PC-3 (cell line): ENCODE data around the gene CFL1. TPM values are rescaled to one million over a fixed set of nuclear protein-coding genes. Genes with fewer than 3 reads are reported as not detected.

ENCODE experiments used
- ATAC-seq: fragments of 200-7000 bp; cut with Tn5 transposase; 2 replicates; pipeline ENCODE4 v1.9.1; 2020; ENCODE audit warnings: mild to moderate bottlenecking, moderate library complexity
- BruUV-seq: library from RNA; stranded (reverse); fragments of 400-500 nt; replicated peaks from 2 replicates; lab custom pipeline; 2021; lab: Mats Ljungman, UMichigan
- CTCF ChIA-PET: fragments of 300-600 bp; sonication (Branson Sonifier 250); formaldehyde crosslinking; loops from one replicate; lab custom pipeline; 2022; ENCODE audit warnings: antibody characterized with exemption; lab: Charles Lee
- POLR2A ChIA-PET: fragments of 300-600 bp; sonication (Branson Sonifier 250); formaldehyde crosslinking; loops from one replicate; lab custom pipeline; 2022; ENCODE audit warnings: antibody characterized with exemption; ENCODE audit not compliant: unreplicated experiment; lab: Charles Lee
- DNase-seq: peaks from one replicate; pipeline ENCODE4 v3.0.0-alpha.2; 2015
- H2AFZ ChIP-seq: fragments of 300-600 bp; sonication (generic); 2 replicates; pipeline ENCODE4 v1.6.0; 2016; ENCODE audit warnings: antibody characterized with exemption, low read length
- H3F3A ChIP-seq: fragments of 300-600 bp; sonication (generic); one replicate; pipeline ENCODE4 v1.6.0; 2017; ENCODE audit warnings: antibody characterized with exemption, low read length, control low read depth, mild to moderate bottlenecking; ENCODE audit not compliant: unreplicated experiment
- H3K27ac ChIP-seq: fragments of 300-600 bp; sonication (generic); 2 replicates; pipeline ENCODE4 v1.5.1; 2016; ENCODE audit warnings: mild to moderate bottlenecking, low read length
- H3K27me3 ChIP-seq: fragments of 300-600 bp; sonication (generic); 2 replicates; pipeline ENCODE4 v1.6.1; 2016; ENCODE audit warnings: low read length, mixed read lengths
- H3K36me3 ChIP-seq: fragments of 300-600 bp; sonication (generic); 2 replicates; pipeline ENCODE4 v1.6.1; 2016; ENCODE audit warnings: low read depth, mixed run types, low read length, mixed read lengths
- H3K4me1 ChIP-seq: fragments of 300-600 bp; sonication (generic); 2 replicates; pipeline ENCODE4 v1.5.1; 2016; ENCODE audit warnings: low read length; ENCODE audit not compliant: insufficient read depth
- H3K4me2 ChIP-seq: fragments of 300-600 bp; sonication (generic); 2 replicates; pipeline ENCODE4 v1.6.0; 2016; ENCODE audit warnings: low read length
- H3K4me3 ChIP-seq: fragments of 300-600 bp; sonication (generic); 2 replicates; pipeline ENCODE4 v1.5.1; 2016; ENCODE audit warnings: mild to moderate bottlenecking, low read length, mixed read lengths
- H3K79me2 ChIP-seq: fragments of 300-600 bp; sonication (generic); 2 replicates; pipeline ENCODE4 v1.6.1; 2017; ENCODE audit warnings: low read length, mixed read lengths
- H3K9ac ChIP-seq: fragments of 300-600 bp; sonication (generic); 2 replicates; pipeline ENCODE4 v1.6.0; 2016; ENCODE audit warnings: mild to moderate bottlenecking, low read length
- H3K9me2 ChIP-seq: fragments of 300-600 bp; sonication (generic); replicated peaks from 2 replicates; pipeline ENCODE4 v1.6.1; 2016; ENCODE audit warnings: mixed run types, low read length, mixed read lengths
- H3K9me3 ChIP-seq: fragments of 300-600 bp; sonication (generic); 2 replicates; pipeline ENCODE4 v1.6.1; 2016; ENCODE audit warnings: low read length, mixed read lengths
- H4K20me1 ChIP-seq: fragments of 300-600 bp; sonication (generic); 2 replicates; pipeline ENCODE4 v1.6.1; 2016; ENCODE audit warnings: low read length, mixed read lengths
- CTCF ChIP-seq: fragments of 300-600 bp; sonication (generic); conservative IDR thresholded peaks from 2 replicates; pipeline ENCODE4 v1.5.1; 2017; ENCODE audit warnings: antibody characterized with exemption, low read depth, mild to moderate bottlenecking, low read length
- EZH2 ChIP-seq: fragments of 300-600 bp; sonication (generic); IDR thresholded peaks from one replicate; pipeline ENCODE4 v1.6.1; 2017; ENCODE audit warnings: antibody characterized with exemption, mild to moderate bottlenecking, low read length; ENCODE audit not compliant: unreplicated experiment
- EZH2phosphoT487 ChIP-seq: fragments of 300-600 bp; sonication (generic); IDR thresholded peaks from 2 replicates; pipeline ENCODE4 v1.6.1; 2018; ENCODE audit warnings: mild to moderate bottlenecking, antibody characterized with exemption, low read length, borderline replicate concordance
- intact Hi-C: fragments of 100-400 bp; cut with micrococcal nuclease; formaldehyde crosslinking; loops from 2 replicates; pipeline ENCODE4 v1.9.0; 2023
- total RNA-seq: library from RNA; depleted of rRNA; stranded (reverse); fragments of >200 nt; gene quantifications from 2 replicates; pipeline ENCODE4 v1.2.3, GENCODE V29; 2014

CFL1 gene
- total RNA-seq, 1 experiment from 2014 or later = 2,710 TPM

DNA sequence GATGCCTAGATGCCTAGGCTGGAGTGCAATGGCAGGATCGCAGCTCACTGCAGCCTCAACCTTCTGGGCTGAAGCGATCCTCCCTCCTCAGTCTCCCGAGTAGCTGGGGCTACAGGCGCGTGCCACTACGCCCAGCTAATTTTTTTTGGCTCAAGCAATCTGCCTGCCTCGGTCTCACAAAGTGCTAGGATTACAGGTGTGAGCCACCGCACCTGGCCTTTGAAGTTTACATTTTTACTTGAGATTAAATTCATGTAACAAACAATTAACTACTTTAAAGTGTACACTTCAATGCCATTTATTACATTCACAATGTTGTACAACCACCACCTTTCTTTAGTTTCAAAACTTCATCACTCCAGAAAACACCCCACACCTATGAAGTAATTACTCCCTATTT, 45.7 kb upstream of the CFL1 start:
- peaks cover 11% of the 10 kb centered on the region for H4K20me1 ChIP-seq
- H3K4me1 ChIP-seq = peaks cover 48% of the 10 kb centered on the region
- intact Hi-C loops = no loop called here
- BruUV-seq = no TSS peak
- ChIA-PET POLR2A (interaction anchor here (1.0 kb wide), 1 partner anchor 12 kb away, joined by 3 read pairs; no protein-coding TSS in a partner anchor), CTCF (interaction anchor here (1.3 kb wide), 1 partner anchor 15 kb away, joined by 17 read pairs; the partner anchor contains the start of gene FIBP)
- H3K27ac ChIP-seq = peak overlapping the region; percentile 87
- H3K4me3 ChIP-seq = no peak overlapping the region
- H3K27me3 ChIP-seq = no peaks in the 10 kb centered on the region
- ATAC-seq (no peak), DNase-seq (no peak)
- peaks cover 12% of the 10 kb centered on the region for H3K36me3 ChIP-seq
- peaks cover 63% of the 10 kb centered on the region for H3K79me2 ChIP-seq
- TF ChIP-seq EZH2phosphoT487 = no peak
- no peak for TF ChIP-seq CTCF
- no peak for TF ChIP-seq EZH2
- H3K9ac ChIP-seq = peak overlapping the region; percentile 28
- no peaks in the 10 kb centered on the region for H3K9me3 ChIP-seq
- no peaks in the 10 kb centered on the region for H3K9me2 ChIP-seq
- H3K4me2 ChIP-seq = peak overlapping the region; percentile 62
- H3F3A ChIP-seq = peaks cover 4% of the 10 kb centered on the region
- no peak overlapping the region for H2AFZ ChIP-seq

DNA sequence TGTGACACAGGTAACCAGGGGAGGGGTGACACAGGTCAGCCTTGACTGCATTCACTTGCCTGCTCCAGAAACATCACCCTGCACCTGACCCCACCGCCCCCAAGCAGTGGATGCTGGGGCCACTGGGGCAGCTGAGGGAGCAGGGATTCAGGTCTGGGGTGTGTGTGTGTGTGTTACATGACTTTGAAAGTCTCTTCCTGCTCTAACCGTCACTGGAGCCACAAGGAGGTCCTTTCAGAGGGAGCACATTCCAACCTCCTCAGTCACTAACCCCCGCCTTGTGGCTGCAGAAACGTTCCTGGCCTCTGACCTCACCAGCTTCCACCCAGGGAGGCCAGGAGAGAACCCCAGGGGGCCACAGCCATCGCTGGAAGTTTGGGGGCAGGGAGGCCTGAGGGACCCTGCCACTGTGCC, 45.1 kb upstream of the CFL1 start:
- peaks cover 45% of the 10 kb centered on the region for H3K4me1 ChIP-seq
- ChIA-PET CTCF (interaction anchor here (1.3 kb wide), 1 partner anchor 15 kb away, joined by 17 read pairs; the partner anchor contains the start of gene FIBP), POLR2A (interaction anchor here (0.6 to 1.0 kb wide), 4 partner anchors 9 to 13 kb away, joined by 3 to 5 read pairs (median 3); no protein-coding TSS in a partner anchor)
- H3K79me2 ChIP-seq = peaks cover 65% of the 10 kb centered on the region
- H3K9me3 ChIP-seq = no peaks in the 10 kb centered on the region
- TF ChIP-seq CTCF (no peak), EZH2 (no peak), EZH2phosphoT487 (no peak)
- peak overlapping the region; percentile 87 for H3K27ac ChIP-seq
- DNase-seq = peak; percentile 96
- no peak overlapping the region for H2AFZ ChIP-seq
- H3K9ac ChIP-seq = peak overlapping the region; percentile 28
- intact Hi-C loops = no loop called here
- BruUV-seq = no TSS peak
- no peak overlapping the region for H3K4me3 ChIP-seq
- peak overlapping the region; percentile 62 for H3K4me2 ChIP-seq
- no peaks in the 10 kb centered on the region for H3K27me3 ChIP-seq
- peak; percentile 50 for ATAC-seq
- no peaks in the 10 kb centered on the region for H3K9me2 ChIP-seq
- H3F3A ChIP-seq = peaks cover 6% of the 10 kb centered on the region
- peaks cover 17% of the 10 kb centered on the region for H4K20me1 ChIP-seq
- H3K36me3 ChIP-seq = peaks cover 18% of the 10 kb centered on the region

GRCh38 chr11:65900899-65901180, 42.9 kb upstream of the CFL1 start:
- H3K4me1 ChIP-seq = peaks cover 49% of the 10 kb centered on the region
- peak overlapping the region; percentile 59 for H3K9ac ChIP-seq
- peaks cover 25% of the 10 kb centered on the region for H3F3A ChIP-seq
- peak overlapping the region; percentile 49 for H3K4me3 ChIP-seq
- ATAC-seq (no peak), DNase-seq (no peak)
- H3K79me2 ChIP-seq = peaks cover 81% of the 10 kb centered on the region
- peak overlapping the region; percentile 87 for H3K27ac ChIP-seq
- no peaks in the 10 kb centered on the region for H3K9me3 ChIP-seq
- TF ChIP-seq EZH2 (no peak), CTCF (no peak), EZH2phosphoT487 (no peak)
- H3K36me3 ChIP-seq = peaks cover 40% of the 10 kb centered on the region
- intact Hi-C loops = loop anchor here (1.0 kb wide), 1 partner anchor 10 kb away; no protein-coding TSS in a partner anchor
- H4K20me1 ChIP-seq = peaks cover 38% of the 10 kb centered on the region
- H2AFZ ChIP-seq = no peak overlapping the region
- POLR2A ChIA-PET = interaction anchor here (0.5 to 2.9 kb wide), 13 partner anchors 8 to 872 kb away, joined by 3 to 31 read pairs (median 8); partner anchors contain the start of genes CCDC85B, FIBP, MUS81 and NEAT1
- CTCF ChIA-PET = interaction anchor here (0.6 to 1.0 kb wide), 4 partner anchors 9 to 17 kb away, joined by 3 to 24 read pairs (median 5); partner anchors contain the start of gene FIBP
- no peaks in the 10 kb centered on the region for H3K27me3 ChIP-seq
- TSS peak; percentile 63 for BruUV-seq
- H3K4me2 ChIP-seq = peak overlapping the region; percentile 62
- H3K9me2 ChIP-seq = no peaks in the 10 kb centered on the region
